GM18499 (cell line): ENCODE data around the gene IDI1.

Experiments used
- ATAC-seq: cut with Tn5 transposase; IDR thresholded peaks from one replicate; pipeline ENCODE4 v1.9.1; 2021; ENCODE audit warnings: moderate number of reproducible peaks; ENCODE audit not compliant: insufficient read depth, unreplicated experiment

IDI1 gene

DNA sequence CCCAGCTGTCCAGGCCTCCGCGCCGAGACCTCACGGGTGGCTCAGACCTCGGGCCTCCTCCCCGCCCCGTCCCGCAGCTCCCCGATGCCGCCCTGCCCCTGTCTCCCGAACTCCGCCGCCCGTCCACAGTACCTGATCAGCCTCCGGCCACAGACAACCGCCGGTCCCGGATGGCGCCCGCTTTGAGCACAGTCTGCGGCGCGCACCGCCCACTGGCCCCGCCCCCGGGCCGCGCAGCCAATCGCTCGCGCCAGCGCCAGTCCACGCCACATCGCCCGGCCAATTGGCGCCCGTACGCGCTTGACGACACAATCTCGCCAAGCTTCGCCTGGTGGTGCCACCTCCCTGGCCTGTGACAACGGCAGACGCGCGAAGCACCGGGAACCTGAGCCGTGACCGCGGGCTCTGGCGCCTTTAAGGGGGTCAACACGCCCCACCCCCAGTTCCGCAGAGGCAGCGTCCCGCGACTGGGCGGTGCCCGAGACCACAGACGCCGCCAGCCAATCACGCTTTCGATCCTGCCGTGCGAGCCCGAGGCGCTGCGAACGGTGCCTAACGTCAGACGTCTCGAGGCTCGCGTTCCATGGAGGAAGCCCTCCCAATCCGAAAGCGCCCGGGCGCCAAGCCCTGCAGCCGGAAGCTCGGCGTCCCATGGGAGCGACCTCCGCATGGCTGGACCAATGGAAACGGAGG lies at the start of gene IDI1:
Gene IDI1 (minus strand): TSS at position 388 of the 693 bp plus-strand sequence. CDS start 116 bp downstream, at position 272.
- peak; percentile 71 for ATAC-seq

DNA sequence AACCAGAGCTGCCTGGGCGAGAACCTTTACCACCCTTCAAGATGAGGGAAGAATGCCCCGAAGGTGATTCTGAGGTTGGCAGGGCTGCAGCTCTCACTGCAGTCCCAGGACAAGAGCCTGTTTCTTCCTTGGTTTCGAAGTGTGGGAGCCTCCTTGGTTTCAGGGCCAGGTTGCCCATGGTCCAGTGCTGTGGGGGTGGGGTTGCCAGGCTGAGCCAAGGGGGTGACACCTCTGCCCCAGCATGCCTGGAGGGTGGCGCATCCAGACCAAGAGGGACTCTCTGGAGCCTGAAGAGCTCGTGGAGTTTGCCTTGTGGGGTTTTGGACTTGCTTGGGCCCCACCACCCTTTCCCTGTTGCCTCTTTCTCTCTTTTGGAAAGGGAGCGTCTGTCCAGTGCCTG lies 48.5 kb upstream of the IDI1 start:
- ATAC-seq = no peak

- ATAC-seq = no peak
Measured at GRCh38 chr10:1096287-1096889, 47.5 kb upstream of the IDI1 start.

DNA sequence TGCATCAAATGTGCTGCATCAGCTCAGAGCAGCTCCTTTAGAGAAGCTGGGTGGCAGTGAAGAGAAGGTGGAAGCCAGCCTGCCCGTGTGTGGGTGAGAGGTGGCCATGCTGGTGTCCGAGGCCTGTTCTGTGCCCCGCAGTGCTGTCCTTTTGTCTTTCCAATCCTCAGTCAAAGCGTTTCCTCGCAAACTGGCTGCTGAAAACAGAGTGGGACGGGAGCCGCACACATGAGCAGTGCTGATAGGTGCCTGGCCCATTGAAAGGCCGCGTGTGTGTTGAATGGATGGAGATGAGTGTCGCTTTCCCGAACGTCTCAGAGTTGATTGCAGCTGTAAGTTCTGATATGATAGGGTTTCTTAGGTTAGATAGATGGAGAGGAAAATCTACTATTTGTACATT lies 46.6 kb upstream of the IDI1 start:
- no peak for ATAC-seq

DNA sequence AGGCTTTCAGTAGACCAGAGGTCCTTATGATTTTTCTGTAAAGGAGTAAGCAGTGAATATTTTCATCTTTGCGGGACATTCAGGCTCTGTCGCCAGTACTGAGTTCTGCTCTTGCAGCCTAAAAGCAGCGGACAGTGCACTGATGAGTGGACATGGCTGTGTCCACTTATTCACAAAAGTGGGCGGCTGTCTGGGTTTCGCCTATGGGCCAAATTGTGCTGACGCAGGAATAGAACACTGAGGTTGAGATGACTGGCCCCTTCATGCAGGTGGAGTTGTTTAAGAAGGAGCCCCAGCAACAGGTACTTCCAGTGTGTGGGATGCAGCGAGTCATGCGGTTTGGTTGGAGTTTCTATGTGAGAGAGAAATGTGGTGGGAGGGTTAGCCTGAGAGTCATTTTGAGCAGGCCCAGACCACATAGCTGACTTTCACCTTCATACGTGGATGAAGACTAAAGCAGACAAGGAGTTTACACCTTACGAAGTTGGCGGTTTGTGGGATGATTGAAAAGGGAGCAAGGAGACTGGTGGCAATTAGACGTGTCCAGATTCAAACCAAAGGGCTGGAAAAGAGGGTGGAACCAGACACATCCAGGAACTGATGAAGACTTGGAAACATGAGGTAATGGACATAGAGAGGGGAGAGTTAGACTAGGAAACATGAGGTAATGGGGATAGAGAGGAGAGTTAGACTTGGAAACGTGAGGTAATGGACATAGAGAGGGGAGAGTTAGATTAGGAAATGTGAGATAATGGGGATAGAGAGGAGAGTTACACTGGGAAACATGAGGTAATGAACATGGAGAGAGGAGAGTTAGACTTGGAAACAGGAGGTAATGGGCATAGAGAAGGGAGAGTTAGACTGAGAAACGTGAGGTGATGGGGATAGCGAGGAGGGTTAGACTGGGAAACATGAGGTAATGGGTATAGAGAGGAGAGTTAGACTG lies 45.5 kb upstream of the IDI1 start:
- ATAC-seq = no peak

- no peak for ATAC-seq
Measured at GRCh38 chr10:1093696-1094095, 44.8 kb upstream of the IDI1 start.

DNA sequence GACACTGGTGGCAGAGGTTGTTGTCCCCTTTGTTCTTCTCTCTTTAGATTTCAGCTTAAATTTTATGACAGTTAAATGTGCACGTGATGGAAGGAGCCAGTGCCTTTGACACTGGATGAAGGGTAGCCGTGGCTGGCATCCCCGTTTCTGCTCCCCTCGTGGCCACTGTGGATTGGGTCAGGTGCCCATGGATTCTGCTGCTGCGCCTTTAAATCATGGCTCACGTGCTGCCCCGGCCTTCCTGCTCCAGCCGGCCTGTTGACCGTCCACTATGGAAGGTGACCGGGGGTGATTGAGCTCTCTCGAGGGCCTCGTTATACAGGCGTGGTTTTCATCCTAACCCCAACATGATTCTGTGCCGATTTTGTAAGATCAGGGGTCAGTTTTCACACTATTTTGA lies 41.8 kb upstream of the IDI1 start:
- no peak for ATAC-seq

GRCh38 chr10:1089017-1089689 lies 40.2 kb upstream of the IDI1 start:
- no peak for ATAC-seq

DNA sequence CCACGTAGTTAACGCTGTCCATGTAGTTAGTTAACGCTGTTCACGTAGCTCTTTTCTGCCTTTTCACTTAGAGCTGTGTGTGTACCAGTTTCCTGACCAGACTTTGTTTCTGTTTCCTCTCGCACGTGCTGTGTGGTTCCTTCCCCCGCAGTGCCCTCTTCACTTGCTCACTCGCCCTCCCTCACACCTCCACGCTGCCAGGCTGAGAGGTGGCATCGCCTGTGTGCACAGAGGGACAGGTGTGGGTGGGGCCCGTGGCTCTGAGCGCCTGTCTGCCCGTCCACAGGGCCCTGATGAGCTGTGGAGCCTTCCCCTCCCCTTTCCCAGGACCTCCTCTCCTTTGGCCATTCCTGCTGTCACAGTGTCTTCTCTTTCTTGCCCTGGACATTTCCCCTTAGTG lies 37.9 kb upstream of the IDI1 start:
- ATAC-seq = no peak

DNA sequence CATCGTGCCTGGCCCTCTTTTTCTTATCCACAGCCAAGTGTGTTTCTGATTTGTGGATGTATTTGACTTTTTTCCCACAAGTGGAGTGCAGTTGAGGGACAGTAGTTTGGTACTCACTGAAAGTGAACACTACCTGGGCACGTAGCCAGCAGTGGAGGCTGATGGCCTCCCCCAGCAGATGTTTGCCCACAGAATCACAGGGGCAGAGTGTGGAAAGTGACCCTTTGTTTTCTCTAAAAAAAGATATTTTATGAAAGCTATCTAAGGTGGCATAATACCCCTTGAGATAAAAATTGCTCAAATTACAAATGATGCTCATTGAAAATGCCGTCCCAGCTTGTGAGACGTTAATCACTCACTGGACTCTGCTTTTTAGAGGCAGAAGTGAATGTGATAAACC lies 36.3 kb upstream of the IDI1 start:
- no peak for ATAC-seq

- ATAC-seq = no peak
Measured at GRCh38 chr10:1084011-1084950, 35.4 kb upstream of the IDI1 start.

DNA sequence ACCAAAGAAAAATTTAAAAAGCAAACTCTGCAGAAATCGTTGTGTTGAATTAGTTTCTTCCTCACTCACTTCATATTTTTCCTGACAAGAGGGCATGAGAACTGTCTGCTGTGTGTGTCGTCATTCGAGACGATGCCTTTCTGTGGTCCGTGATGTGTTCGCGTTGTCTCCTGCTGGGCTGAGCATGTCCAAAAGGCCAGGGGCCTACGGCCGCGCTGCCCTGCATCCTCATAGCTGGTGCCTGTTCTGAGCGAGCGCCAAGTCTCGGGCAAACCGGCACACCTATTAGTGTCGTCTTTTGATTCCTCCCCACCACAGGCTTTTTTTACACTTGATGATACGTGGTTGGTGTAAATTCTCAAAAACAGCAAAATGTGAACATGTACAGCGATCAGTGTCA lies 34.7 kb upstream of the IDI1 start:
- no peak for ATAC-seq

DNA sequence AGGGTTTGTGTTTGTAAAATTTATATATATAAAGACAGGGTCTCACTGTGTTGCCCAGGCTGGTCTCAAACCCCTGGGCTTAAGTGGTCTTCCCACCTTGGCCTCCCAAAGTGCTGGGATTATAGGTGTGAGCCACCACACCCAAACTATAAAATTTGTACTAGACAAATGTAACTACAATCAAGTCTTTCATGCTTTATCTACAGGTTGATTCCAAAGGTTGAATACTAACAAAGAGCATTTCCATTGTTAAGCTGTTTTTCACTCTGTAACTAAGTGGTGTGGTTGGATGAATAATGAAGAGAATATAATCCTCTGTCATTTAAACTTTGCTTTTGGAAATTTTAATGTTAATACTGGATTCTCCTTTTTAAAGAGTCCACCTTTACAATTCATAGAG lies 29.7 kb upstream of the IDI1 start:
- ATAC-seq = no peak

DNA sequence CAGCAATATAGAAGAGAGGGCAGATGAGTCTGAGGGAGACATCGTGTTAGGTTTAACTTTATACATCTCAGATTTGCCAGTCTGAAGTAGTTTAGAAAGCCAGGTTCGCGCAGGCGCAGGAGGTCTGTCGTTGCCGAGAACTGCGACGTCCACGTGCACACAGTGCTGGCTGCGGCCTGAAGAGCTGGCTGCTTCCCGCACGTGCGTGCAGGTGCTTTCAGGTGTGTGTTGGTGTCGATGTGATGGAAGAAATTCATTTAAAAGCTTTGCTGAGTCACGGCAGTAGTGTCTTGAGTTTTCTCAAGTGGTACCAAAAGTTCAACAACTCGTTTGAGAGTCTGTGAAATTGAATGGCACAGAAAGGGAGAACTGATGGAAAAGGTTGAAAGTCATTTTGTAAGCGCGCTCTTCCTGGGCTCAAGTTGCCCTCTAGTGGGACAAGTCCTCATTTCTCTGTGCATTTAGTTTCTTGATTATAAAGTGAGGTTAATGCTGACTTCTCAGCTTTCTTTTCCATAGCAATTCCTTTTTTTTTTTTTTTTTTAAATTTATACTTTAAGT lies 25.9 kb upstream of the IDI1 start:
- no peak for ATAC-seq

GRCh38 chr10:1074052-1074747 lies 25.3 kb upstream of the IDI1 start:
- no peak for ATAC-seq

- no peak for ATAC-seq
Measured at GRCh38 chr10:1070919-1071318, 22.0 kb upstream of the IDI1 start.

DNA sequence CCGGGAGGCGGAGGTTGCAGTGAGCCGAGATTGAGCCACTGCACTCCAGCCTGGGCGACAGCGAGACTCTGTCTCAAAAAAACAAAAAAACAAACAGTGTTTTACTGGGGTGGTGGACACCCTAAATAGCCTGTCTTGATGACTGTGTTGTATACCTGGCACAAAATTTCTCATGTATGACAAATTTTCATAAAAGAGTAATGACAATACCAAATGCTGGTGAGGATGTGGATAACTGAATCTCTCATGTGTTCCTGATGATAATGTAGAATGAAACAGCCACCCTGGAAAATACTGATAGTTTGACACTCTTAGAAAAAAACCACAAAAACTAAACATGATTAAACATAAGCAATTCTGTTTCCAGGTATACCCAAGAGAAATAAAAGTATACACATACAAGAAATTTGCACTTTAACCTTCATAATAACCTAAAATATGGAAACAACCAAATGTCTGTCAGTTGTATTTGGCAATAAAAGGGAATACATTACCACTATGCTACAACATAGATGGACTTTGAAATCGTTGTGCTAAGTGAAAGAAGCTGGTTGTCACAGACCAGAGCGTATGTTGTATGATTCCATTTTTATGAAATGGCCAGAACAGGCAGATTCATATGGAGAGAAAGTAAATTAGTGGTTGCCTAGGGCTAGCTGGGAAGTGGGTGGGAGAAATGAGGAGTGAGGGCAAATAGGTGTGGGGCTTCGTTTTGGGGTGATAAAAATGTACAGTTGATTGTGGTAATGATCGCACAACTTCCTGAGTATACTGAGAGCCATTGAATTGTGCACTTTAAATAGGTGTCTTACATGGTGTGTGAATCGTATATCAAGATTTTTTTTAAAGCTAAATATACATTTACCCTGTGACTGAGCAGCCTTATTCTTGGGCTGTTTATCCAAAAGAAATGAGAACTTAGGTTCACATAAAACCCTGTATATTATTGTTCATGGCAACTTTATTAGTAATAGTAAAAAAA lies 19.8 kb upstream of the IDI1 start:
- ATAC-seq = no peak
